Head of caudate nucleus (tissue), 42 donors: ENCODE results near the gene FERMT2.

ENCODE experiments used
- DNase-seq, 42 donors: peaks; one replicate each; pipeline versions ENCODE4 v3.0.0 to v3.0.0-alpha.2; 2020 to 2021; ENCODE audit warnings: mixed read lengths in 7 of 42
- intact Hi-C: fragments of 100-400 bp; cut with DNase I; formaldehyde crosslinking; loops from one replicate; pipeline ENCODE4 v1.15.0; 2022

The FERMT2 gene

DNA sequence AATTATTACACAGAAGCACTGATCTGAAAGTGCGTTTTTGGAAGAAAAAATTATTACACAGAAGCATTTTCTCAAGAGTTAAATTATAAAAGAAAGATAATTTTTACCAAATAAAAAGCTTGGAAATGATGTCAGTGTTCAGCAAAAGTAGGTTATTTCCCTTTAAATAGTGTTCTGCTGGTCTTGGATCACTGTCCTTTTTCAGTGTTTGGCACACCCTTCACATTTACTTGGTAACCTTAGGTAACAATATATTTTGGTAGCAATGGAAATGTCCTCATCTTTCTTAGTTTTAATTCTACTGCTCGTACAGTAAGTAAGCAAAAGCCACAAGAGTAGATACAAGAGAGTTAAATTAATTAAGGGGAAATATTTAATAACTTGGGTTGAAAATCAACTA, 40.3 kb downstream of the FERMT2 start:
- intact Hi-C loops: no loop called here
- DNase-seq: no peak

- DNase-seq: no peak
- intact Hi-C loops: no loop called here
Observed at GRCh38 chr14:52907949-52908348, 42.9 kb downstream of the FERMT2 start.

DNA sequence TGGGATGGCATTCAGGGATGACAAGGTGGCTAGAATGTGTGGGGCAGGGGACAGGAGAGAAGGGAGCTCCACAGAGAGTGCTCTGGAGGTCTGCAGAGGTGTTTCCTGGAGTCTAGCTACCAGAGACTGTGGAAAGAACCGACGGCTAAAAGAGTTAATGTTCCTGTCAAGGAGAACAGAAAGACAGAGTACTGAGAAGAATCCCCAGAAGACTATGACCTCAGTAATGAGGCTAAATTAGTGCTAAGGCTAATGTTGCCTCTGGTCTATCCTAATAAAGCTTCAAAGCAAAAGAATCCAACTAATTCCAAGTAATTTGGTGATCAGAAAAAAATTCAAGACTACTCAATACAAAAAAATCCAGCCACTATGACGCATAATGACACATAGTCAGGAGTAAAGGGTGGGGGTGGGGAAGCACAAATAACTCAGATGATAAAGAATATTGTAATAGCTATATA, 44.7 kb downstream of the FERMT2 start:
- no peak for DNase-seq
- intact Hi-C loops: no loop called here

GRCh38 chr14:52902971-52903619, 47.8 kb downstream of the FERMT2 start:
- intact Hi-C loops: no loop called here
- no peak for DNase-seq

DNA sequence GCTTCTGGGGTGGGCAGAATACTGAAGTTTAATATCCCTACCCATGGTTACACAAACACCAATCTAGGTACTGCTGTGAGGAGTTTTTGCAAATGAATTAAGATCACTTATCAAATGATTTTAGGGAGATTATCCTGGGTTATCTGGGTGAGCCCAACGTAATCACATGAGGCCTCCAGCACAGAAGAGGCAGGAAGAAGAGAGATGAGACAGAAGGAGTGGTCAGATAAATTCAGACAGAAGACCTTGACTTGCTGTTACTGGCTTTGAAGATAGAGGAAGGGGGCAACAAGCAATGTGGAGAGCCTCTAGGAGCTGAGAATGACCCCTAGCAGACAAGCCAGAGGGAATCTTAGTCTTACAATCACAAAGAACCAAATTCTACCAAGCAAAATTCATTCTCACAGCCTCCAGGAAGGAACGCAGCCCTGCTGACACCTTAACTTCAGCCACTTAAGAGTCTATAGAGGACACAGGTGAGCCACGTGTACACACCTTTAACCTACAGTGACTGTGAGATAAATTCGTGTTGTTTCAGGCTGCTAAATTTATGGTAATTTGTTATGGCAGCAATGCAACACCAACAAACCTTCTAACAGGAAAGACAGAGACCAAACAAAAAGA, 49.4 kb downstream of the FERMT2 start:
- intact Hi-C loops: no loop called here
- DNase-seq: no peak

GRCh38 chr14:52900731-52901130, 50.1 kb downstream of the FERMT2 start:
- DNase-seq: no peak
- intact Hi-C loops: no loop called here

DNA sequence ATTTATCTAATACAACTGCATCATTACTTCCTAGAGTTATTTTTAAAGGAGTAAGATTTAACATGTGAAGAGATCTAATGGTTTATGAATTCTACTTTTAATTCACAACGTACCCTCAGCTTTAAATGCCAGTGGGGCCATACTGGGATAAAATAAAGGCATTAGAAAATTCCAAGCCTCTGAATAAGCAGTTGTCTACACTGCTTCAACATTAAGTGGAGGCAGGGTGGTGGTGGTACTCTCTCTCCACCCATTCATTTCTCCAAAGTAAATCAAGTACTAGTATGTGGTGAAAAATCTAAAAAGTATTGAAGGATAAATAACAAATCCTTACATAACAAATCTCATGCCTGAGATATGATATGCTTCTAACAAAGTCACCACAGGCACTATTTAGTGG, 52.4 kb downstream of the FERMT2 start:
- intact Hi-C loops: no loop called here
- DNase-seq: no peak

DNA sequence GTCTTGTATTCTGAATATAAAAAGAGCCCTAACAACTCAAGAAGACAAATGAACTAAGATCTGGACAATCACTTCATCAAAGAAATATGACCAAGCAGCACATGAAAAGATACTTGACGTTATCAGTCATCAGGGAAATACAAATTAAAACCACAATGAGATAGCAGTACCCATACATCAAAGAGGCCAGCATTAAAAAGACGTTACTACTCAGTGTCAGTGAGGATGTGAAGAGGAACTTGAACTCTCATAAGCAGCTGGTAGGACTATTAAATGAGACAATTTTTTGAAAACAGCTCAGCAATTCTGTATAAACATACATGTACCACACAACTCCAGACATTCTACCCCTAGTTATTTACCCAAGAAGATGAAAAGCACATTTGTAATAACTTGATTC, 55.9 kb downstream of the FERMT2 start:
- DNase-seq: no peak
- intact Hi-C loops: no loop called here

DNA sequence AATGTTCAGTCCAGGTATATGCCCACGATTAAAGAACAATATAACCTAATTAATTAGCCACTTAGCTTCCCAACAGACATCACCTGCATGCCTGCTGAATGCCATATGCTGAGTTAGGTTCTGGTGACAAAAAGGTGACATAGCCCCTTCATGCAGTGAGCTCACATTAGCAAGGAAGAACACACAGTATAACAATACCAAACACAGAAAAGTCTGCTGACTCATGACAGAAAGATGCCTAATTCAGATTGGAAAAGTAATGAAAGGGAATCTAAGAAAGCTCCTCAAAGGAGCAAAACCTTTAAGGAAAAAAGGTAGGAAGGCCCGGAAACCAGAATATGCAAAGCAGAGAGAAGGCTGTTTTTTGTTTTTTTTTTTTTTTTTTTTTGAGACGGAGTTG, 59.0 kb downstream of the FERMT2 start:
- intact Hi-C loops: no loop called here
- DNase-seq: no peak

DNA sequence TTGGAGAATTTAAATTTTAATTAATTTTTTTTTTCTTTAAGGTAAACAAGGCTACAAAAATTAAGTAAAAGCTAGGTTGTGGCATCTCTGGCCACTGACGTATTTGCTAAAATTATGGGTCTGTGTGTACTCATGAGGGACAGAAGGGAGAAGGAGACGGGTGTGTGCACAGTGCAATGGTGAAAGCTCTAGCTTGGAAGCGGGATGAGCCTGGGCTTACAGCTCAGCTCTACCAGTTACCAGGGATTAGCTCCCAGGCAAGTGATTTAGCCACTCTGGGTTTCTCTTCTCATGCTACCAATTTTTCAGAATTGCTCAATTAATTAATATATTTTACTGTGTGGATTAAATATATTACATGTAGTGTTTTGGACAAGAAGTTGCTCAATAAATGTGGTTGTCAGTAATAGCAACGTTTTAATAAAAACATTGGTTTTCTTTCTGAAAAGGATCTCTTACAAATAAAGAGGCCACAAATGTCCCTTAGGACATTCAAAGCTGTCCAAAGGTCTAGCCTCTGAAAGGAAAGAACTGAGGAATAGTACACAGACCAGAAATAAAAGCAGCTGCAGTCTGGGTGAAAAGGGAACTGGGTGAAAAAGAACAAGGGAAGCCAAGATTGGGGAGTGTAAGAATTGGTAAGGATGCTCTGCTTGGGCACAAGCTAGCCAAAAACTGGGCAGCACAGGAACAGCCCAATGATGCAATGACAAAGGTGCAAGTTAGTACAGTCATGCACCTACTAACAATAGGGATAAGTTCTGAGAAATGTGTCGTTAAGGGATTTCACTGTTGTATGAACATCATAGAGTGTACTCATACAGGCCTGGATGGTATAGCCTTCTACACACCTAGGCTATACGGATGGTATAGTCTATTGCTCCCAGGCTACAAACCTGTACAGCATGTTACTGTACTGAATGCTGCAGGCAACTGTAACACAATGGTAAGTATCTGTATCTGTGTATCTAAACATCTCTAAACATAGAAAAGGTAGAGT, 61.7 kb downstream of the FERMT2 start:
- intact Hi-C loops: no loop called here
- DNase-seq: no peak

DNA sequence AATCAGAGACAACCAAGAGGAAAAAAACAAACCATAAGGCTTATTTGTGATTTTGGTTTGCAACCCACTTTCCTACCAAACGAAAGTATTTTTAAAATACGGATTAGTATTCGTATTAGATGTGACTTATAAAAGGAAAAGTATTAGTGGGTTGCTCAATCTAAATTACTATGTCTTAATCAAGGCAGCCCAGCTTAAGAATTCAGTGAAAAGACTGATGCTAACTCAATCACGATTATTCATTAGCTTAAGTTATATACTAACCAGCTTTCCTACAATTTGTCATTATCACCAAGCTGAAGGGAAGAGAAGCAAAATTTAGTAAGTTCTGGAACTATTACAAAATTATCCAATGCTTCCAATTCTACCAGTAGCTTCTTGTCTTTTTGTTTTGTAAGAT, 62.7 kb downstream of the FERMT2 start:
- no peak for DNase-seq
- intact Hi-C loops: no loop called here

DNA sequence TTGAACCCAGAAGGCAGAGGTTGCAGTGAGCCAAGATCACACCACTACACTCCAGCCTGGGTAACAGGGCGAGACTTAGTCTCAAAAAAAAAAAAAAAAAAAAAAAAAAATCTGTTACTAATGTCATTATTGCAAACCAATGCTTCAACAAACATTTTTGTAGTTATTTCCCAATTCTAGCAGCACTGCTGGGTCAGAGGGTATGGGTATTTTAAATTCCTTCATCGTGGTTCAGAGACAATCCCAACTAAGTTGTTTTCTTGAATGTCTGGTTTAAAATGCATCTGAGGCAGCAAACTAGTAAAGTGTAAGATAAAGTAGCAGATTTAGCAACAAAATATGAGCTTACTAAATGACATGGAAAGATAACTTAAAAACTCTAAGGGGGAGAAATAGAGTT, 65.6 kb downstream of the FERMT2 start:
- DNase-seq: no peak
- intact Hi-C loops: no loop called here

DNA sequence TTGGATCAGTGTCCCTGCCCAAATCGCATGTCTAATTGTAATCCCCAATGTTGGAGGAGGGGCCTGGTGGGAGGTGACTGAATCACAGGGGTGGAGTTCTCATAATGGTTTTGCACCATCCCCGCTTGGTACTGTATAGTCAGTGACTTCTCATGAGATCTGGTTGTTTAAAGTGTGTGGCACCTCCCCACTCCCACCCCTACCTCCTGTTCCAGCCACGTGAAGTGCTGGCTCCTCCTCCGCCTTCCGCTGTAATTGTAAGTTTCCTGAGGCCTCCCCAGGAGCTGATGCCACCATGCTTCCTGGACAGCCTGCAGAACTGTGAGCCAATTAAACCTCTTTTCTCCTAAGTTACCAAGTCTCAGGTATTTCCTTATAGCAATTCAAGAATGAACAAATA, 67.2 kb downstream of the FERMT2 start:
- DNase-seq: no peak
- intact Hi-C loops: no loop called here

DNA sequence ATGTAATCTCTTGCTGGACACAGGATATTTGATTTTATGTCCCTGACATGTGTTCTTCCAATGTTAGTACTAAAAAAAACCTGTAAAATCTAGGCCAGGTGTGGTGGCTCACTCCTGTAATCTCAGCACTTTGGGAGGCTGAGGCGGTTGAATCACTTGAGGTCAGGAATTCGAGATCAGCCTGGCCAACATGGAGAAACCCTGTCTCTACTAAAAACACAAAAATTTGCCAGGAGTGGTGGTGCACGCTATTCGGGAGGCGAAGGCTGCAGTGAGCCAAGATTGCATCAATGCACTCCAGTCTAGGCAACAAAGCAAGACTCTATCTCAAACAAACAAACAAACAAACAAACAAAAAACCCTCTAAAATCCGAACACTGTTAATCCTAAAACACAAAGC, 68.0 kb downstream of the FERMT2 start:
- intact Hi-C loops: no loop called here

GRCh38 chr14:52879958-52880357, 70.9 kb downstream of the FERMT2 start:
- intact Hi-C loops: no loop called here
- DNase-seq: no peak

More for the DNA sequence above, 68.0 kb downstream of the FERMT2 start:
- no peak for DNase-seq

GRCh38 chr14:52878946-52879345, 71.9 kb downstream of the FERMT2 start:
- no peak for DNase-seq
- intact Hi-C loops: no loop called here

- intact Hi-C loops: no loop called here
Observed at GRCh38 chr14:52878469-52878868, 72.4 kb downstream of the FERMT2 start.

GRCh38 chr14:52877628-52878027, 73.2 kb downstream of the FERMT2 start:
- no peak for DNase-seq
- intact Hi-C loops: no loop called here

More at GRCh38 chr14:52878469-52878868, 72.4 kb downstream of the FERMT2 start:
- no peak for DNase-seq

- no peak for DNase-seq
- intact Hi-C loops: no loop called here
Observed at GRCh38 chr14:52876806-52877205, 74.0 kb downstream of the FERMT2 start.

DNA sequence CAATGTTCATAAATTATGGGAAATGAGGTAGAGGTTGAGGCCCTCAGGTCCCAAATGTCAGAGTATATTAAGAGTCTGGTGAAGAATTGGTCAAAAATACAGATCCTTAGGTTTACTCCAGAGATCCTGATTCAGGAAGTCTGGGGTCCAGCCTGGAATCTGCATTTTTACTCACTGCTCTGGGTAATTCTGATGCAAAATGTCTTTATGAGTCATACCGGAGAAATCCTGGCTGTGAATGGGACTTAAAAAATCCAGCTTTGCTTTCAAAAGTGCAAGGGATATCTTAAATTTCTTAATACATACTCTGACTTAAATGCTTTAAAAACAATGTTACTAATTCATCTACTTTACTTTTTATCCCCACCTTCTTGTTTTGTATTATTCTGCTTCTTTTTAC, 74.5 kb downstream of the FERMT2 start:
- DNase-seq: no peak
- intact Hi-C loops: no loop called here
